Measurements from ENCODE around the gene SRPK3.
"Not testable (repeated sequence)": the region's sequence is repeated elsewhere in the genome, so short reads cannot be mapped to it uniquely, and the experiment has no call there.

The SRPK3 gene

GRCh38 chrX:153746991-153747390, 33.9 kb upstream of the SRPK3 start:
- not testable (repeated sequence) for H3K27ac ChIP-seq (ENCODE audit: low read depth, low read length); H3K4me1 ChIP-seq (ENCODE audit: control insufficient read depth, insufficient read depth, low read length); H3K27me3 ChIP-seq (ENCODE audit: control insufficient read depth, insufficient read depth, low read length); H3K9ac ChIP-seq (ENCODE audit: low read depth, low read length); H3K36me3 ChIP-seq (ENCODE audit: control insufficient read depth, insufficient read depth, low read length); H3K4me3 ChIP-seq (ENCODE audit: low read depth, low read length)
- H3K9me3 ChIP-seq (ENCODE audit: control insufficient read depth, insufficient read depth, low read length), result peaks cover 11% of the 10 kb centered on the region; the same call in 1 of the 2 replicates

- not testable (repeated sequence) for H3K9ac ChIP-seq (ENCODE audit: low read depth, low read length); H3K4me1 ChIP-seq (ENCODE audit: control insufficient read depth, insufficient read depth, low read length); H3K27me3 ChIP-seq (ENCODE audit: control insufficient read depth, insufficient read depth, low read length); H3K27ac ChIP-seq (ENCODE audit: low read depth, low read length); H3K4me3 ChIP-seq (ENCODE audit: low read depth, low read length); H3K36me3 ChIP-seq (ENCODE audit: control insufficient read depth, insufficient read depth, low read length)
- H3K9me3 ChIP-seq (ENCODE audit: control insufficient read depth, insufficient read depth, low read length), result peaks cover 18% of the 10 kb centered on the region; the same call in 1 of the 2 replicates
These were observed 31.8 kb upstream of the SRPK3 start for GRCh38 chrX:153749017-153749416.

GRCh38 chrX:153750127-153750774, 30.6 kb upstream of the SRPK3 start:
- no peaks in the 10 kb centered on the region for H3K27me3 ChIP-seq (ENCODE audit: control insufficient read depth, insufficient read depth, low read length)
- peaks cover 18% of the 10 kb centered on the region; the same call in 1 of the 2 replicates for H3K9me3 ChIP-seq (ENCODE audit: control insufficient read depth, insufficient read depth, low read length)
- no peak overlapping the region for H3K4me3 ChIP-seq (ENCODE audit: low read depth, low read length)
- no peak overlapping the region for H3K9ac ChIP-seq (ENCODE audit: low read depth, low read length)
- no peak overlapping the region for H3K27ac ChIP-seq (ENCODE audit: low read depth, low read length)
- no peaks in the 10 kb centered on the region for H3K36me3 ChIP-seq (ENCODE audit: control insufficient read depth, insufficient read depth, low read length)
- H3K4me1 ChIP-seq (ENCODE audit: control insufficient read depth, insufficient read depth, low read length), result no peaks in the 10 kb centered on the region

DNA sequence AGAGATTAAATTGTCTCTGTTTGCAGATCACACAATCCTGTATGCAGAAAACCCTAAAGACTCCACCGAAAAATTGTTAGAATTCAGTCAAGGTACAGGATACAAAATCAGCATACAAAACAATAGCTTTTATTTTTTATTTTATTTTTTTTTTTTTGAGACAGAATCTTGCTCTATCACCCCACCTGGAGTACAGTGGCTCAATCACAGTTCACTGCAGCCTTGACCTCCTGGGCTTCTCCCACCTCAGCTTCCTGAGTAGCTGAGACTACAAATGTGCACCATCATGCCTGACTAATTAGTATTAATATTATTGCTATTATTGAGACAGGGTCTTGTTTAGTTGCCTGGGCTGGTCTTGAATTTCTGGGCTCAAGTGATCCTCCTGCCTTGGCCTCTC, 25.7 kb upstream of the SRPK3 start:
- Histone ChIP-seq H3K4me3 (ENCODE audit: low read depth, low read length) (no peak overlapping the region), H3K36me3 (ENCODE audit: control insufficient read depth, insufficient read depth, low read length) (no peaks in the 10 kb centered on the region), H3K27ac (ENCODE audit: low read depth, low read length) (no peak overlapping the region), H3K9me3 (ENCODE audit: control insufficient read depth, insufficient read depth, low read length) (peaks cover 37% of the 10 kb centered on the region), H3K4me1 (ENCODE audit: control insufficient read depth, insufficient read depth, low read length) (no peaks in the 10 kb centered on the region), H3K27me3 (ENCODE audit: control insufficient read depth, insufficient read depth, low read length) (no peaks in the 10 kb centered on the region), H3K9ac (ENCODE audit: low read depth, low read length) (no peak overlapping the region)

- H3K4me3 ChIP-seq (ENCODE audit: low read depth, low read length), result no peak overlapping the region
- peaks cover 26% of the 10 kb centered on the region for H3K9me3 ChIP-seq (ENCODE audit: control insufficient read depth, insufficient read depth, low read length)
- no peak overlapping the region for H3K27ac ChIP-seq (ENCODE audit: low read depth, low read length)
- H3K36me3 ChIP-seq (ENCODE audit: control insufficient read depth, insufficient read depth, low read length), result no peaks in the 10 kb centered on the region
- no peak overlapping the region for H3K9ac ChIP-seq (ENCODE audit: low read depth, low read length)
- H3K27me3 ChIP-seq (ENCODE audit: control insufficient read depth, insufficient read depth, low read length), result no peaks in the 10 kb centered on the region
- no peaks in the 10 kb centered on the region for H3K4me1 ChIP-seq (ENCODE audit: control insufficient read depth, insufficient read depth, low read length)
These were observed 19.0 kb upstream of the SRPK3 start for GRCh38 chrX:153761863-153762262.

GRCh38 chrX:153762626-153763173, 18.1 kb upstream of the SRPK3 start:
- Histone ChIP-seq H3K9me3 (ENCODE audit: control insufficient read depth, insufficient read depth, low read length) (peaks cover 20% of the 10 kb centered on the region), H3K36me3 (ENCODE audit: control insufficient read depth, insufficient read depth, low read length) (no peaks in the 10 kb centered on the region), H3K9ac (ENCODE audit: low read depth, low read length) (no peak overlapping the region), H3K4me3 (ENCODE audit: low read depth, low read length) (no peak overlapping the region), H3K27ac (ENCODE audit: low read depth, low read length) (no peak overlapping the region), H3K27me3 (ENCODE audit: control insufficient read depth, insufficient read depth, low read length) (no peaks in the 10 kb centered on the region), H3K4me1 (ENCODE audit: control insufficient read depth, insufficient read depth, low read length) (no peaks in the 10 kb centered on the region)

- Histone ChIP-seq H3K9ac (ENCODE audit: low read depth, low read length) (no peak overlapping the region), H3K4me1 (ENCODE audit: control insufficient read depth, insufficient read depth, low read length) (no peaks in the 10 kb centered on the region), H3K27me3 (ENCODE audit: control insufficient read depth, insufficient read depth, low read length) (no peaks in the 10 kb centered on the region), H3K27ac (ENCODE audit: low read depth, low read length) (no peak overlapping the region), H3K9me3 (ENCODE audit: control insufficient read depth, insufficient read depth, low read length) (peaks cover 18% of the 10 kb centered on the region; the same call in 1 of the 2 replicates), H3K4me3 (ENCODE audit: low read depth, low read length) (no peak overlapping the region), H3K36me3 (ENCODE audit: control insufficient read depth, insufficient read depth, low read length) (no peaks in the 10 kb centered on the region)
These were observed 17.4 kb upstream of the SRPK3 start for GRCh38 chrX:153763298-153763932.

- Histone ChIP-seq H3K4me3 (ENCODE audit: low read depth, low read length) (no peak within 1 kb of the TSS), H3K36me3 (ENCODE audit: control insufficient read depth, insufficient read depth, low read length) (no peaks in the 10 kb centered on the region), H3K27me3 (ENCODE audit: control insufficient read depth, insufficient read depth, low read length) (no peaks in the 10 kb centered on the region), H3K9me3 (ENCODE audit: control insufficient read depth, insufficient read depth, low read length) (peaks cover 19% of the 10 kb centered on the region; the same call in 1 of the 2 replicates), H3K4me1 (ENCODE audit: control insufficient read depth, insufficient read depth, low read length) (no peaks in the 10 kb centered on the region), H3K27ac (ENCODE audit: low read depth, low read length) (no peak within 1 kb of the TSS), H3K9ac (ENCODE audit: low read depth, low read length) (no peak within 1 kb of the TSS)
These were observed 16.7 kb upstream of the SRPK3 start, which contains the start of gene PLXNB3 for GRCh38 chrX:153763989-153764755. TSS of gene PLXNB3 (plus strand) at chrX:153764249. CDS start at chrX:153765536, 1,287 bp downstream.

DNA sequence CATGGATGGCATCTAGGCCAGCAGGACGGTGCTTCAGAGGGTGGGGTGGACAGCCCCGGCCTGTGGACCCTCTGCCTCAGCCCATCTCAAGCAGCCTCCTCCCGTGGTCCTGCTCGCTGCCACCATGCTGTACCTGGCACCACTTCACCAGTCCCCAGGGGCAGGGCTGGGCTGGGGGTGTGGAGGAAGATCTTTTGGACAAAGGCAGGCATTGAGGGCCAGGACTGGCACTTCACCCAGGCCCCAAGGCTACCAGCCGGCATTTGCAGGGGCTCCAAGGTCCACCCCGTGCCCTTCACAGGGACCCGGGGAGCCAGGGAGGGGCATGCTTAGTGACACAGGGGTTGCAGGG, 16.1 kb upstream of the SRPK3 start:
- Histone ChIP-seq H3K9me3 (ENCODE audit: control insufficient read depth, insufficient read depth, low read length) (peaks cover 20% of the 10 kb centered on the region; the same call in 1 of the 2 replicates), H3K4me1 (ENCODE audit: control insufficient read depth, insufficient read depth, low read length) (no peaks in the 10 kb centered on the region), H3K36me3 (ENCODE audit: control insufficient read depth, insufficient read depth, low read length) (no peaks in the 10 kb centered on the region), H3K27ac (ENCODE audit: low read depth, low read length) (no peak overlapping the region), H3K27me3 (ENCODE audit: control insufficient read depth, insufficient read depth, low read length) (no peaks in the 10 kb centered on the region), H3K4me3 (ENCODE audit: low read depth, low read length) (no peak overlapping the region), H3K9ac (ENCODE audit: low read depth, low read length) (no peak overlapping the region)

GRCh38 chrX:153765138-153766079, 15.4 kb upstream of the SRPK3 start:
- Histone ChIP-seq H3K27ac (ENCODE audit: low read depth, low read length) (no peak overlapping the region), H3K4me3 (ENCODE audit: low read depth, low read length) (no peak overlapping the region)

More at GRCh38 chrX:153765138-153766079, 15.4 kb upstream of the SRPK3 start:
- Histone ChIP-seq H3K36me3 (ENCODE audit: control insufficient read depth, insufficient read depth, low read length) (no peaks in the 10 kb centered on the region), H3K9ac (ENCODE audit: low read depth, low read length) (no peak overlapping the region), H3K4me1 (ENCODE audit: control insufficient read depth, insufficient read depth, low read length) (no peaks in the 10 kb centered on the region), H3K9me3 (ENCODE audit: control insufficient read depth, insufficient read depth, low read length) (peaks cover 26% of the 10 kb centered on the region; the same call in 1 of the 2 replicates), H3K27me3 (ENCODE audit: control insufficient read depth, insufficient read depth, low read length) (no peaks in the 10 kb centered on the region)
